ENCODE data around the gene MB21D2.

- TF ChIP-seq POLR2A (IDR thresholded peaks at IDR 0.05) (no peak), POLR2AphosphoS5 (IDR thresholded peaks at IDR 0.05) (no peak)
These were observed 67.1 kb downstream of the MB21D2 start for GRCh38 chr3:192850451-192850981.

Measured in upper lobe of left lung (tissue), 4 donors.